Keratinocyte (primary cell): ENCODE measurements around the gene CENPU. TPM values are rescaled to one million over a fixed set of nuclear protein-coding genes. Genes with fewer than 3 reads are reported as not detected.
"Not testable (repeated sequence)": the region's sequence is repeated elsewhere in the genome, so short reads cannot be mapped to it uniquely, and the experiment has no call there.

Source experiments
- DNase-seq: peaks from one replicate; pipeline ENCODE4 v3.0.0-alpha.2; 2011; ENCODE audit warnings: low read depth, missing footprints, low spot score
- FAIRE-seq: peaks from 2 replicates; lab custom pipeline; 2011; peaks lifted over from hg19 to GRCh38; lab: Jason Lieb, UNC
- H2AFZ ChIP-seq: 2 replicates; pipeline ENCODE4 v1.6.0; 2012; ENCODE audit warnings: low read length, control low read depth, inconsistent platforms; ENCODE audit not compliant: control insufficient read depth
- H3K27ac ChIP-seq: 2 replicates; pipeline ENCODE4 v1.5.1; 2011; ENCODE audit warnings: low read length; ENCODE audit not compliant: control insufficient read depth, insufficient read depth
- H3K27me3 ChIP-seq: 3 replicates; pipeline ENCODE4 v1.6.0; 2011; ENCODE audit warnings: low read length; ENCODE audit not compliant: control insufficient read depth, insufficient read depth; ENCODE audit errors: extremely low read depth
- H3K36me3 ChIP-seq, 2 experiments: 2 replicates in 1 of 2; 3 replicates in 1 of 2; pipeline ENCODE4 v1.5.1; 2011; ENCODE audit warnings: low read length in 2 of 2, mild to moderate bottlenecking in 1 of 2; ENCODE audit not compliant: control insufficient read depth in 2 of 2, insufficient read depth in 2 of 2; ENCODE audit errors: extremely low read depth in 1 of 2
- H3K4me1 ChIP-seq: 3 replicates; pipeline ENCODE4 v1.5.1; 2011; ENCODE audit warnings: low read length; ENCODE audit not compliant: control insufficient read depth, insufficient read depth; ENCODE audit errors: extremely low read depth
- H3K4me2 ChIP-seq: 3 replicates; pipeline ENCODE4 v1.6.0; 2011; ENCODE audit warnings: low read depth, low read length; ENCODE audit not compliant: control insufficient read depth, insufficient read depth; ENCODE audit errors: extremely low read depth
- H3K4me3 ChIP-seq, 3 experiments: fragments of 200-600 bp in 1 of 3; sonication (generic) in 1 of 3; 2 replicates in 2 of 3; 3 replicates in 1 of 3; pipeline ENCODE4 v1.5.1; 2011 to 2016; ENCODE audit warnings: low read length in 3 of 3, mild to moderate bottlenecking in 3 of 3, control low read depth in 2 of 3, inconsistent platforms in 1 of 3, low read depth in 1 of 3, mixed read lengths in 1 of 3, mixed run types in 1 of 3, moderate library complexity in 1 of 3; ENCODE audit not compliant: control insufficient read depth in 2 of 3, insufficient read depth in 2 of 3; ENCODE audit errors: extremely low read depth in 1 of 3
- H3K79me2 ChIP-seq: 2 replicates; pipeline ENCODE4 v1.6.0; 2012; ENCODE audit warnings: low read length; ENCODE audit not compliant: control insufficient read depth, insufficient read depth
- H3K9ac ChIP-seq: 3 replicates; pipeline ENCODE4 v1.6.0; 2011; ENCODE audit warnings: low read length; ENCODE audit not compliant: control insufficient read depth, insufficient read depth; ENCODE audit errors: extremely low read depth
- H3K9me1 ChIP-seq: 3 replicates; pipeline ENCODE4 v1.6.0; 2011; ENCODE audit warnings: low read length; ENCODE audit not compliant: control insufficient read depth, insufficient read depth; ENCODE audit errors: extremely low read depth
- H3K9me3 ChIP-seq: 2 replicates; pipeline ENCODE4 v1.5.1; 2012; ENCODE audit warnings: low read depth, low read length; ENCODE audit not compliant: control insufficient read depth
- H4K20me1 ChIP-seq: 3 replicates; pipeline ENCODE4 v1.6.0; 2011; ENCODE audit warnings: low read length; ENCODE audit not compliant: control insufficient read depth, insufficient read depth; ENCODE audit errors: extremely low read depth
- CTCF ChIP-seq, 3 experiments: IDR thresholded peaks in 1 of 3; conservative IDR thresholded peaks in 1 of 3; optimal IDR thresholded peaks in 1 of 3; 2 replicates in 2 of 3; 3 replicates in 1 of 3; pipeline versions ENCODE3 to v1.5.1; 2011; ENCODE audit warnings: low read length in 3 of 3, mild to moderate bottlenecking in 3 of 3, moderate library complexity in 2 of 3, control low read depth in 1 of 3, inconsistent platforms in 1 of 3; ENCODE audit not compliant: insufficient read depth in 2 of 3; ENCODE audit errors: extremely low read depth in 1 of 3
- EZH2 ChIP-seq: IDR thresholded peaks from one replicate; pipeline ENCODE4 v1.6.1; 2012; ENCODE audit warnings: inconsistent platforms, mild to moderate bottlenecking, low read length, moderate library complexity
- dilution Hi-C: fragments of 300-500 bp; cut with MboI; formaldehyde crosslinking; loops from one replicate; pipeline ENCODE4 v1.7.0; 2020; ENCODE audit warnings: low sequenced_read_pairs; ENCODE audit not compliant: extremely low pct_ligation_motif_present
- polyA plus RNA-seq, 5 experiments: library from polyadenylated mRNA; depleted of rRNA in 3 of 5; stranded (reverse) in 3 of 5; stranded (forward) in 1 of 5; unstranded in 1 of 5; fragments of >200 nt; gene quantifications; 1 replicate in 1 of 5; 2 replicates in 3 of 5; 3 replicates in 1 of 5; pipeline versions ENCODE4 v1.2.1 to v1.2.3, GENCODE V29; 2011 to 2012; ENCODE audit warnings: missing spikeins in 2 of 5, low read depth in 1 of 5, low replicate concordance in 1 of 5

The CENPU gene
- polyA plus RNA-seq, 1 donor (not counting 4 experiments of a cell fraction or from before 2014, with no cell fraction given): 12.5 TPM

DNA sequence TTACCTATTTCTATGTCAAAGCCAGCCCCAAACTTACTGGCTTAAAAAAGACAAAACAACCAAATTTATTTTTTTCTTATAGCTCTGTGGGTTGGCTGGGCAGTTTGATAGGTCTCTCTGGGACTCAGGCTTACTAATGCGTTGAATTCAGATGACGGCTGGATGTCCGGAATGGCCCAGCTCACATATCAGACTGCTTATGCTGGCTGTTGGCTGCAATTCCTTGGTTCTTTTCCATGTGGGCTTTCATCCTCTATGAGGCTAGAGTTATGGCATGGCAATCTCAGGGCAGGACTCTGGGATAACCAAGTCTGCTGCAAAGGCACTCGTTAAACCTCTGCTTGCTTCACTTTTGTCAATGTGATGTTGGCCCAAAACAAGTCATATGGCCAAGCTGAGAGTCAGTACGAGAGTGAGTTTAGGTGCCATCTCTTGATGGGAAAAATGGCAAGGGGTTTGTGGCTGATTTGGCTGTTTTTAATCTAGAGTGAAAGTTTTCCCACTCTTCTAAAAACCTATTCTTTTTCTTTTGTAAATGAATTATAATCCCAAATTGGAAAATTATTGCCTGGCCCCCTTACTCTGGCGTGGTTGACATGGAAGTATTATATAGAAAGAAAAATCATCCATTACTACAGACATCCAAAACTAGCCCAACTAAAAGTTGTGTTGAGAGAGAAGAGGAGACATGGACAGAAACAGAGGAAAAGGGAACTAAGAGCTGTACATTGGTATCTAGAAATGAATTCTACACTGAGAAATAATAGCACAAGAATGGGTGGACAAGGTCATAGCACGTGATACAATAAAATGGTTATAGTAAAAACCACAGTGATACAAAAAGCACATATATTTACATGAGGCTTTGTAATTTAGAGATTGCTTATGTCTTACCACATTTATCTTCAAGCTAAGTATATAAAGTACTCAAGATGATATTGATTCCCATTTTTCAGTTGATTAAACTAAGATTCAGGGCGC is 77.7 kb downstream of the CENPU start:
- H4K20me1 ChIP-seq: no peaks in the 10 kb centered on the region
- no peaks in the 10 kb centered on the region for H3K79me2 ChIP-seq
- H3K27me3 ChIP-seq: no peaks in the 10 kb centered on the region
- H3K4me3 ChIP-seq: no peak overlapping the region
- H3K4me1 ChIP-seq: no peaks in the 10 kb centered on the region
- H3K9me1 ChIP-seq: no peaks in the 10 kb centered on the region
- DNase-seq (no peak), FAIRE-seq (no peak)
- H3K36me3 ChIP-seq: no peaks in the 10 kb centered on the region
- no peak overlapping the region for H3K27ac ChIP-seq
- H3K9ac ChIP-seq: no peak overlapping the region
- no peaks in the 10 kb centered on the region for H3K9me3 ChIP-seq
- TF ChIP-seq EZH2: no peak
- no peak for TF ChIP-seq CTCF (optimal IDR thresholded peaks at IDR 0.05 in 1 of 3, IDR thresholded peaks at IDR 0.05 in 1 of 3, conservative IDR thresholded peaks at IDR 0.05 in 1 of 3; ENCODE audit: extremely low read depth in 1 of 3, insufficient read depth in 2 of 3, low read length in 3 of 3)
- dilution Hi-C loops: no loop called here
- H2AFZ ChIP-seq: no peak overlapping the region
- H3K4me2 ChIP-seq: no peak overlapping the region

- Histone ChIP-seq H3K27ac (no peak overlapping the region), H3K4me3 (no peak overlapping the region), H3K9me1 (no peaks in the 10 kb centered on the region), H3K79me2 (peaks cover 7% of the 10 kb centered on the region), H3K4me1 (no peaks in the 10 kb centered on the region), H3K4me2 (no peak overlapping the region), H3K9me3 (no peaks in the 10 kb centered on the region), H2AFZ (no peak overlapping the region), H3K27me3 (no peaks in the 10 kb centered on the region), H4K20me1 (no peaks in the 10 kb centered on the region), H3K36me3 (no peaks in the 10 kb centered on the region), H3K9ac (no peak overlapping the region)
- no peak for DNase-seq
- dilution Hi-C loops: no loop called here
- FAIRE-seq: no peak
- TF ChIP-seq EZH2: no peak
- no peak for TF ChIP-seq CTCF (optimal IDR thresholded peaks at IDR 0.05 in 1 of 3, IDR thresholded peaks at IDR 0.05 in 1 of 3, conservative IDR thresholded peaks at IDR 0.05 in 1 of 3; ENCODE audit: extremely low read depth in 1 of 3, insufficient read depth in 2 of 3, low read length in 3 of 3)
These were observed 80.2 kb downstream of the CENPU start for GRCh38 chr4:184653650-184654049.

- H3K27me3 ChIP-seq, H3K4me2 ChIP-seq, DNase-seq, H2AFZ ChIP-seq, H3K36me3 ChIP-seq, H3K9me3 ChIP-seq, H3K9me1 ChIP-seq, H3K9ac ChIP-seq, H3K27ac ChIP-seq, FAIRE-seq, H4K20me1 ChIP-seq, H3K4me1 ChIP-seq, H3K4me3 ChIP-seq, dilution Hi-C loops: not testable (repeated sequence)
- H3K79me2 ChIP-seq: peaks cover 17% of the 10 kb centered on the region
These were observed 81.2 kb downstream of the CENPU start for GRCh38 chr4:184652681-184653080.
